SK-N-SH treated with all-trans-retinoic acid at 6 μM for 48 hours (cell line): ENCODE measurements around the gene LCN9.

Source experiments
- ATAC-seq: fragments of 200-7000 bp; cut with Tn5 transposase; 3 replicates; pipeline ENCODE4 v1.9.1; 2020; ENCODE audit warnings: mild to moderate bottlenecking, moderate library complexity
- BACH2 ChIP-seq: fragments of 250-450 bp; sonication (Bioruptor Pico); IDR thresholded peaks from 2 replicates; pipeline ENCODE4 v1.9.0; 2021; ENCODE audit warnings: mild to moderate bottlenecking, borderline replicate concordance
- CSDC2 ChIP-seq: fragments of 250-450 bp; sonication (Bioruptor Pico); IDR thresholded peaks from 2 replicates; pipeline ENCODE4 v1.5.0; 2020; ENCODE audit warnings: mild to moderate bottlenecking, moderate library complexity
- ESRRG ChIP-seq: fragments of 250-450 bp; sonication (Bioruptor Pico); IDR thresholded peaks from 2 replicates; pipeline ENCODE4 v1.6.1; 2021; ENCODE audit warnings: mild to moderate bottlenecking
- GLIS3 ChIP-seq: fragments of 250-450 bp; sonication (Bioruptor Pico); IDR thresholded peaks from 2 replicates; pipeline ENCODE4 v1.5.0; 2020; ENCODE audit warnings: mild to moderate bottlenecking, moderate library complexity
- OSR1 ChIP-seq: fragments of 250-450 bp; sonication (Bioruptor Pico); IDR thresholded peaks from 2 replicates; pipeline ENCODE4 v1.8.0; 2022; ENCODE audit warnings: moderate library complexity, mild to moderate bottlenecking, inconsistent platforms
- PPARA ChIP-seq: fragments of 250-450 bp; sonication (Bioruptor Pico); IDR thresholded peaks from 2 replicates; pipeline ENCODE4 v1.5.0; 2020; ENCODE audit warnings: mild to moderate bottlenecking, borderline replicate concordance
- RARB ChIP-seq: fragments of 250-450 bp; sonication (Bioruptor Pico); IDR thresholded peaks from 2 replicates; pipeline ENCODE4 v1.8.0; 2021; ENCODE audit warnings: mild to moderate bottlenecking, moderate library complexity
- SNAI2 ChIP-seq: fragments of 250-450 bp; sonication (Bioruptor Pico); IDR thresholded peaks from 2 replicates; pipeline ENCODE4 v1.5.0; 2020; ENCODE audit warnings: mild to moderate bottlenecking, moderate library complexity
- TOX ChIP-seq: fragments of 250-450 bp; sonication (Bioruptor Pico); IDR thresholded peaks from 2 replicates; pipeline ENCODE4 v1.8.0; 2021; ENCODE audit warnings: mild to moderate bottlenecking, moderate library complexity, borderline replicate concordance
- ZFP3 ChIP-seq: fragments of 250-450 bp; sonication (Bioruptor Pico); IDR thresholded peaks from 2 replicates; pipeline ENCODE4 v1.5.0; 2020; ENCODE audit warnings: mild to moderate bottlenecking, moderate library complexity
- ZFP30 ChIP-seq: fragments of 450-650 bp; formaldehyde crosslinking; IDR thresholded peaks from 2 replicates; pipeline ENCODE4 v1.5.0; 2022; ENCODE audit warnings: mild to moderate bottlenecking, moderate library complexity
- ZNF565 ChIP-seq: fragments of 450-650 bp; formaldehyde crosslinking; conservative IDR thresholded peaks from 2 replicates; pipeline ENCODE4 v1.5.0; 2020; ENCODE audit warnings: low read depth, mild to moderate bottlenecking, moderate library complexity
- ZNF70 ChIP-seq: fragments of 450-650 bp; formaldehyde crosslinking; IDR thresholded peaks from 2 replicates; pipeline ENCODE4 v1.5.0; 2020; ENCODE audit warnings: mild to moderate bottlenecking, moderate library complexity
- ZNF8 ChIP-seq: fragments of 450-650 bp; formaldehyde crosslinking; IDR thresholded peaks from 2 replicates; pipeline ENCODE4 v1.5.0; 2020; ENCODE audit warnings: mild to moderate bottlenecking, moderate library complexity
- TF ChIP-seq, protein P1 (sequence below): fragments of 250-450 bp; sonication (Bioruptor Pico); IDR thresholded peaks from 2 replicates; pipeline ENCODE4 v1.5.1; 2021; ENCODE audit warnings: mild to moderate bottlenecking, moderate library complexity
- TF ChIP-seq, protein P2 (sequence below): fragments of 250-450 bp; sonication (Bioruptor Pico); IDR thresholded peaks from 2 replicates; pipeline ENCODE4 v1.8.0; 2021; ENCODE audit warnings: low read depth, mild to moderate bottlenecking, moderate library complexity, borderline replicate concordance
- TF ChIP-seq, protein P3 (sequence below): fragments of 250-450 bp; sonication (Bioruptor Pico); IDR thresholded peaks from 2 replicates; pipeline ENCODE4 v1.5.1; 2020; ENCODE audit warnings: low read depth, mild to moderate bottlenecking, moderate library complexity
- TF ChIP-seq, protein P4 (sequence below): fragments of 250-450 bp; sonication (Bioruptor Pico); IDR thresholded peaks from 2 replicates; pipeline ENCODE4 v1.8.0; 2020; ENCODE audit warnings: mild to moderate bottlenecking, moderate library complexity, borderline replicate concordance

Gene LCN9

DNA sequence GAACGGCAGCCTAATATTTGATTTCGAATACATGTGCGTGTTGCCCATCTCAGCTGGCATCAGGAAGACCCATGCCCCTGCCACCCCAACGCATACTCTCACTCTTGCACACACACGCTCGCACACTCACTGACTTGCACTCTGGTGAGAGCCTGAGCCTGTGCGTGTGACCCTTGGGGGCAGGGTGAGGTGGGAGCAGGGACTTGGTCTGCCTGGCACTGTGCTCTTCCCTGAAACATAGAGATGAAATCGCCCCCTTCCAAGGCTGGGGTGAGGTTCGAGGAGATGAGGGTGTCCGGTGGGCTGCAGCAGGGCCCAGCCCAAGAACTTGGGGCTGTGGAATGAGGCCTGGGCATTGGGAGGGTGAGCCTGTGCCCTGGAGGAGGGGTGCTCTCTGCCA is 1.2 kb downstream of the LCN9 start:
- ATAC-seq = no peak
- TF ChIP-seq ZFP3 (CRISPR knock-in tag) = no peak
- TF ChIP-seq ZNF565 (CRISPR knock-in tag) = no peak
- no peak for TF ChIP-seq OSR1 (CRISPR knock-in tag)
- no peak for TF ChIP-seq PPARA (CRISPR knock-in tag)
- TF ChIP-seq, protein P1, sequence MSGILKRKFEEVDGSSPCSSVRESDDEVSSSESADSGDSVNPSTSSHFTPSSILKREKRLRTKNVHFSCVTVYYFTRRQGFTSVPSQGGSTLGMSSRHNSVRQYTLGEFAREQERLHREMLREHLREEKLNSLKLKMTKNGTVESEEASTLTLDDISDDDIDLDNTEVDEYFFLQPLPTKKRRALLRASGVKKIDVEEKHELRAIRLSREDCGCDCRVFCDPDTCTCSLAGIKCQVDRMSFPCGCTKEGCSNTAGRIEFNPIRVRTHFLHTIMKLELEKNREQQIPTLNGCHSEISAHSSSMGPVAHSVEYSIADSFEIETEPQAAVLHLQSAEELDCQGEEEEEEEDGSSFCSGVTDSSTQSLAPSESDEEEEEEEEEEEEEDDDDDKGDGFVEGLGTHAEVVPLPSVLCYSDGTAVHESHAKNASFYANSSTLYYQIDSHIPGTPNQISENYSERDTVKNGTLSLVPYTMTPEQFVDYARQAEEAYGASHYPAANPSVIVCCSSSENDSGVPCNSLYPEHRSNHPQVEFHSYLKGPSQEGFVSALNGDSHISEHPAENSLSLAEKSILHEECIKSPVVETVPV = no peak
- no peak for TF ChIP-seq SNAI2 (CRISPR knock-in tag)
- TF ChIP-seq RARB (CRISPR knock-in tag) = no peak
- no peak for TF ChIP-seq CSDC2 (CRISPR knock-in tag)
- TF ChIP-seq, protein P2, sequence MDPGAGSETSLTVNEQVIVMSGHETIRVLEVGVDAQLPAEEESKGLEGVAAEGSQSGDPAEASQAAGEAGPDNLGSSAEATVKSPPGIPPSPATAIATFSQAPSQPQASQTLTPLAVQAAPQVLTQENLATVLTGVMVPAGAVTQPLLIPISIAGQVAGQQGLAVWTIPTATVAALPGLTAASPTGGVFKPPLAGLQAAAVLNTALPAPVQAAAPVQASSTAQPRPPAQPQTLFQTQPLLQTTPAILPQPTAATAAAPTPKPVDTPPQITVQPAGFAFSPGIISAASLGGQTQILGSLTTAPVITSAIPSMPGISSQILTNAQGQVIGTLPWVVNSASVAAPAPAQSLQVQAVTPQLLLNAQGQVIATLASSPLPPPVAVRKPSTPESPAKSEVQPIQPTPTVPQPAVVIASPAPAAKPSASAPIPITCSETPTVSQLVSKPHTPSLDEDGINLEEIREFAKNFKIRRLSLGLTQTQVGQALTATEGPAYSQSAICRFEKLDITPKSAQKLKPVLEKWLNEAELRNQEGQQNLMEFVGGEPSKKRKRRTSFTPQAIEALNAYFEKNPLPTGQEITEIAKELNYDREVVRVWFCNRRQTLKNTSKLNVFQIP = no peak
- no peak for TF ChIP-seq ZNF70
- no peak for TF ChIP-seq ZNF8 (CRISPR knock-in tag)
- no peak for TF ChIP-seq BACH2
- no peak for TF ChIP-seq TOX (CRISPR knock-in tag)

DNA sequence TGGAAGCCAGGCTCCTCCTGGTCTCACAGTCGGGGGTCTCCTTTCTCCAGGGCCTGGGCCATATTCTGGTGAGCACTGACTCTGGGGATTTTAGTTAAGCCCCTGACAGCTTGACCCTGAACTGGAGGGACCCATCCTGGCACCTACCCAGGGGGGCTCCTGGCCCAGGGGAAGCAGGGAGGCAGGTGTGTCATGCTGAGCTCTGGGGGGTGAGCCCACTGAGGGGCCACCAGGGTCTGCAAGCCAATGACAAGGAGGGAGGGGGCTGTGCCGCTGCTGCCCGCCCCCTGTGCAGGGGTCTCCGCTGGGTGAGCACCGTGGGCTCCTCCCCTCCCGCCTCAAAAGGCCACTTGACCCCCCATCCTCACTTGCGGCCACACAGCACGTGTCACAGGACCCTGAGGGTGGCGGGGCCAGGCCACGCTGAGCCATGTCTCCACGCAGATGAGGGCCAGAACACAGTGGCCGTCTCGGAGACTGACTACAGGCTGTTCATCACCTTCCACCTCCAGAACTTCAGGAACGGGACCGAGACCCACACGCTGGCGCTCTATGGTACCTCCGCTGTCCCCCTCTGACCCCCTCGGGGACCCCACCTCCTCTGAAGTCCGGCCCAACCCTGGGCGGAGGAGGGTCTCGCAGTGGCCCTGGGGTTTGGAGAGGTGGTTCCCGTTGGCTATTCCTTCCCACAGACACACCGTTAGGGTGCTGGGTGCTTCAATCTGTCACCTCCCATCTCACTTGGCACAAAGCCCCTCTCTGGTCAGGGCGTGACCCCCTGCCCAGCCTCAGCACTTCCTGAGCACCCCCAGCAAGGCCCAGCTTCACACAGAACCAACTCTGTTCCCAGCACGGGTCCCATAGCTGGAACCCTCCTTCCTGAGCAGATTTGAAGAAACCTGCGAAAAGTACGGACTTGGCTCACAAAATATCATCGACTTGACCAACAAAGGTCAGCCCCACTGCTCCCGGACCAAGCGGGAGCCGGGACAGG is 2.0 kb downstream of the LCN9 start:
- no peak; the same call in 2 of the 3 replicates for ATAC-seq
- TF ChIP-seq SNAI2 (CRISPR knock-in tag) (no peak), ZFP30 (CRISPR knock-in tag) (no peak), ESRRG (CRISPR knock-in tag) (no peak), TOX (CRISPR knock-in tag) (no peak), ZNF70 (no peak), GLIS3 (CRISPR knock-in tag) (no peak), BACH2 (no peak)
- TF ChIP-seq, protein P3, sequence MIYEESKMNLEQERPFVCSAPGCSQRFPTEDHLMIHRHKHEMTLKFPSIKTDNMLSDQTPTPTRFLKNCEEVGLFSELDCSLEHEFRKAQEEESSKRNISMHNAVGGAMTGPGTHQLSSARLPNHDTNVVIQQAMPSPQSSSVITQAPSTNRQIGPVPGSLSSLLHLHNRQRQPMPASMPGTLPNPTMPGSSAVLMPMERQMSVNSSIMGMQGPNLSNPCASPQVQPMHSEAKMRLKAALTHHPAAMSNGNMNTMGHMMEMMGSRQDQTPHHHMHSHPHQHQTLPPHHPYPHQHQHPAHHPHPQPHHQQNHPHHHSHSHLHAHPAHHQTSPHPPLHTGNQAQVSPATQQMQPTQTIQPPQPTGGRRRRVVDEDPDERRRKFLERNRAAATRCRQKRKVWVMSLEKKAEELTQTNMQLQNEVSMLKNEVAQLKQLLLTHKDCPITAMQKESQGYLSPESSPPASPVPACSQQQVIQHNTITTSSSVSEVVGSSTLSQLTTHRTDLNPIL (CRISPR knock-in tag) = no peak
- TF ChIP-seq, protein P1 = no peak
- TF ChIP-seq, protein P4, sequence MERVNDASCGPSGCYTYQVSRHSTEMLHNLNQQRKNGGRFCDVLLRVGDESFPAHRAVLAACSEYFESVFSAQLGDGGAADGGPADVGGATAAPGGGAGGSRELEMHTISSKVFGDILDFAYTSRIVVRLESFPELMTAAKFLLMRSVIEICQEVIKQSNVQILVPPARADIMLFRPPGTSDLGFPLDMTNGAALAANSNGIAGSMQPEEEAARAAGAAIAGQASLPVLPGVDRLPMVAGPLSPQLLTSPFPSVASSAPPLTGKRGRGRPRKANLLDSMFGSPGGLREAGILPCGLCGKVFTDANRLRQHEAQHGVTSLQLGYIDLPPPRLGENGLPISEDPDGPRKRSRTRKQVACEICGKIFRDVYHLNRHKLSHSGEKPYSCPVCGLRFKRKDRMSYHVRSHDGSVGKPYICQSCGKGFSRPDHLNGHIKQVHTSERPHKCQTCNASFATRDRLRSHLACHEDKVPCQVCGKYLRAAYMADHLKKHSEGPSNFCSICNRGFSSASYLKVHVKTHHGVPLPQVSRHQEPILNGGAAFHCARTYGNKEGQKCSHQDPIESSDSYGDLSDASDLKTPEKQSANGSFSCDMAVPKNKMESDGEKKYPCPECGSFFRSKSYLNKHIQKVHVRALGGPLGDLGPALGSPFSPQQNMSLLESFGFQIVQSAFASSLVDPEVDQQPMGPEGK (CRISPR knock-in tag) = no peak

DNA sequence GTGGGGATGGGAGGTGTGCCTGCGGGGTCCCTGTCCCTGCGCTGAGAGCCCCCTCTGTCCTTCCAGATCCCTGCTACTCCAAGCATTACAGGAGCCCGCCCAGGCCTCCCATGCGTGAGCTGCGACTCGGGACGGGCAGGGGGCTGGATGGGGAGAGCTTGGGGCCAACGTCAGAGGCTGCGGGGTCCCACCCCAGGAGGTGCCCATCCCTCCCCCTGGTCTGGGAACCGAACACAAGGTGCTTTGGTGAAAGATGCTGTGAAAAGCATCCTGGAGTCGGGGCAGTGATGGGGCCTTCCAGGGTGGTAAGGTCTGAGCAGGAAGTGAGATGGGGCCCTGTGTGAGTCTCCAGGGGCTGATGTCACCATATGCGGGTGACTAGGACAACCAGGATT is 2.7 kb downstream of the LCN9 start:
- TF ChIP-seq ZFP3 (CRISPR knock-in tag) (no peak), OSR1 (CRISPR knock-in tag) (no peak), ZNF565 (CRISPR knock-in tag) (no peak)
- no peak for ATAC-seq
